WTC11 (cell line): ENCODE results near the gene BEND3. TPM values are rescaled to one million over a fixed set of nuclear protein-coding genes. Genes with fewer than 3 reads are reported as not detected.

ENCODE experiments used
- ATAC-seq: fragments of 200-7000 bp; cut with Tn5 transposase; 2 replicates; pipeline ENCODE4 v1.10.0; 2021; ENCODE audit warnings: mild to moderate bottlenecking, moderate library complexity
- CTCF ChIA-PET: fragments of 300-600 bp; sonication (Branson Sonifier 250); formaldehyde crosslinking; loops from one replicate; lab custom pipeline; 2021; ENCODE audit warnings: antibody characterized with exemption; lab: Charles Lee
- POLR2A ChIA-PET: fragments of 350-600 bp; sonication (Branson Sonifier 250); formaldehyde crosslinking; loops from one replicate; lab custom pipeline; 2021; ENCODE audit warnings: antibody characterized with exemption; lab: Charles Lee
- DNase-seq: peaks from one replicate; pipeline ENCODE4 v3.0.0; 2021; ENCODE audit warnings: low spot score
- H3K27ac Mint-ChIP-seq: 2 replicates; pipeline ENCODE4 v1.8.0; 2021; ENCODE audit warnings: mixed read lengths
- H3K27me3 Mint-ChIP-seq: 2 replicates; pipeline ENCODE4 v1.8.0; 2021; ENCODE audit warnings: low read depth, mild to moderate bottlenecking, moderate library complexity, mixed read lengths
- H3K36me3 Mint-ChIP-seq: 2 replicates; pipeline ENCODE4 v1.8.0; 2021; ENCODE audit warnings: mixed read lengths
- H3K4me1 Mint-ChIP-seq: 2 replicates; pipeline ENCODE4 v1.8.0; 2022; ENCODE audit warnings: mixed read lengths
- H3K4me3 Mint-ChIP-seq: 2 replicates; pipeline ENCODE4 v1.8.0; 2021; ENCODE audit warnings: mild to moderate bottlenecking, moderate library complexity, mixed read lengths
- H3K9me3 Mint-ChIP-seq: 2 replicates; pipeline ENCODE4 v1.8.0; 2021; ENCODE audit warnings: mixed read lengths
- CREM ChIP-seq: sonication (generic); formaldehyde crosslinking; IDR thresholded peaks from 2 replicates; pipeline ENCODE4 v1.8.1; 2022; ENCODE audit warnings: mild to moderate bottlenecking, missing genetic modification reagents, moderate library complexity
- ELF4 ChIP-seq: sonication (generic); formaldehyde crosslinking; IDR thresholded peaks from 2 replicates; pipeline ENCODE4 v1.8.1; 2022; ENCODE audit warnings: low read depth, mild to moderate bottlenecking, moderate library complexity, missing genetic modification reagents
- ESRRA ChIP-seq: sonication (generic); formaldehyde crosslinking; IDR thresholded peaks from 2 replicates; pipeline ENCODE4 v1.8.1; 2022; ENCODE audit warnings: mild to moderate bottlenecking, missing genetic modification reagents, borderline replicate concordance
- FOXP1 ChIP-seq: sonication (generic); formaldehyde crosslinking; IDR thresholded peaks from 2 replicates; pipeline ENCODE4 v1.8.0; 2022; ENCODE audit warnings: missing genetic modification reagents, mild to moderate bottlenecking, moderate library complexity, borderline replicate concordance
- JAZF1 ChIP-seq: fragments of 250-450 bp; sonication (Bioruptor Pico); IDR thresholded peaks from 2 replicates; pipeline ENCODE4 v1.9.0; 2021; ENCODE audit warnings: moderate library complexity, mild to moderate bottlenecking, inconsistent platforms
- OVOL2 ChIP-seq: fragments of 250-450 bp; sonication (Bioruptor Pico); IDR thresholded peaks from 2 replicates; pipeline ENCODE4 v1.9.0; 2021; ENCODE audit warnings: mild to moderate bottlenecking, borderline replicate concordance
- PRRX2 ChIP-seq: fragments of 250-450 bp; sonication (Bioruptor Pico); IDR thresholded peaks from 2 replicates; pipeline ENCODE4 v1.8.0; 2021; ENCODE audit warnings: mild to moderate bottlenecking
- TCF7 ChIP-seq: sonication (generic); formaldehyde crosslinking; IDR thresholded peaks from 2 replicates; pipeline ENCODE4 v1.8.0; 2022; ENCODE audit warnings: mild to moderate bottlenecking, low read depth, missing genetic modification reagents, moderate library complexity
- TEAD4 ChIP-seq: sonication (generic); formaldehyde crosslinking; IDR thresholded peaks from 2 replicates; pipeline ENCODE4 v1.8.0; 2022; ENCODE audit warnings: mild to moderate bottlenecking, missing genetic modification reagents
- ZNF121 ChIP-seq: sonication (generic); formaldehyde crosslinking; IDR thresholded peaks from 2 replicates; pipeline ENCODE4 v1.8.0; 2023; ENCODE audit warnings: missing genetic modification reagents
- ZNF219 ChIP-seq: sonication (generic); formaldehyde crosslinking; IDR thresholded peaks from 2 replicates; pipeline ENCODE4 v1.8.0; 2023; ENCODE audit warnings: missing genetic modification reagents, mild to moderate bottlenecking, borderline replicate concordance
- ZNF671 ChIP-seq: fragments of 250-450 bp; sonication (Bioruptor Pico); IDR thresholded peaks from 2 replicates; pipeline ENCODE4 v1.8.0; 2021; ENCODE audit warnings: mild to moderate bottlenecking
- total RNA-seq: library from RNA; stranded (reverse); gene quantifications from 3 replicates; pipeline ENCODE4 v1.2.3, GENCODE V29; 2021
- TF ChIP-seq, protein P1 (sequence below): fragments of 250-450 bp; sonication (Bioruptor Pico); IDR thresholded peaks from 2 replicates; pipeline ENCODE4 v1.9.0; 2021; ENCODE audit warnings: mild to moderate bottlenecking
- TF ChIP-seq, protein P2 (sequence below): sonication (generic); formaldehyde crosslinking; IDR thresholded peaks from 2 replicates; pipeline ENCODE4 v1.8.1; 2023; ENCODE audit warnings: mild to moderate bottlenecking, moderate library complexity, missing genetic modification reagents
- TF ChIP-seq, protein P3 (sequence below): sonication (generic); formaldehyde crosslinking; IDR thresholded peaks from 2 replicates; pipeline ENCODE4 v1.8.1; 2023; ENCODE audit warnings: mild to moderate bottlenecking, missing genetic modification reagents, moderate library complexity
- TF ChIP-seq, protein P4 (sequence below): fragments of 250-450 bp; sonication (Bioruptor Pico); IDR thresholded peaks from 2 replicates; pipeline ENCODE4 v1.8.0; 2021; ENCODE audit warnings: mild to moderate bottlenecking
- TF ChIP-seq, protein P5 (sequence below): fragments of 250-450 bp; sonication (Bioruptor Pico); IDR thresholded peaks from 2 replicates; pipeline ENCODE4 v1.9.0; 2021; ENCODE audit warnings: mild to moderate bottlenecking, borderline replicate concordance
- TF ChIP-seq, protein P6 (sequence below): fragments of 250-450 bp; sonication (Bioruptor Pico); IDR thresholded peaks from 2 replicates; pipeline ENCODE4 v1.9.0; 2021; ENCODE audit warnings: mild to moderate bottlenecking
- TF ChIP-seq, protein P7 (sequence below): sonication (generic); formaldehyde crosslinking; IDR thresholded peaks from 2 replicates; pipeline ENCODE4 v1.8.0; 2022; ENCODE audit warnings: missing genetic modification reagents

The BEND3 gene
- total RNA-seq, 1 experiment from 2014 or later: 25.4 TPM

DNA sequence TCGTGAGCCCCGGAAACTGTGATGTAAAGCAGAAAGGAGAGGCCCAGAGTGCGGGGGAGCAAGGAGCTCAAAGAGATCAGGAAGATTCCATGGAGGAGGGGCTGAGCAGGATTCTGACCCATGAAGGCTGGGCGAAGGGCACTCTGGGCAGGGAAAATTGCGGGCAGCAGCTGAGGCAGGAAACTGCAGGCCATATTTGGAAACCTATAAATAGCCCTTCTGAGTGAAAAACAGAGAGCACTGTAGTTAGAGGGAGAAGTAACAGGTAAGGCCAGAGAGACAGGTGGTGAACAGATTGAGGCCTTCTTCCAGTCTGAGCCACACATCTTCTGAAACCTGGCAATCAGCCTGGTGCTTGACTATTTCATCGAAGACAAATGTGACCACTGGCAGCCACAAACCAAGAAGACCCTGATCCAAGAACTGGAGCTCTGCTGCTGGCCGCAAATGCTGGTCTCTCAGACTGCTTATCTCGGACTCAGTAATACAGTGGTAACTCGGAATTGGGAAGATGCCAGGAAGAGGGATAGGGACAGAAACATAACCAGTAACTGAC lies 14.1 kb upstream of the BEND3 start:
- ATAC-seq: peak; percentile 7; the same call in 1 of the 2 replicates
- ChIA-PET POLR2A (no interaction called here), CTCF (interaction anchor here (0.5 to 2.0 kb wide), 5 partner anchors 16 to 1698 kb away, joined by 3 to 7 read pairs (median 3); partner anchors contain the start of gene MTRES1)
- Mint-ChIP-seq H3K27ac (peak overlapping the region; percentile 62), H3K36me3 (no peaks in the 10 kb centered on the region), H3K4me1 (peaks cover 45% of the 10 kb centered on the region), H3K9me3 (no peaks in the 10 kb centered on the region), H3K27me3 (no peaks in the 10 kb centered on the region), H3K4me3 (no peak overlapping the region)
- no peak for DNase-seq
- TF ChIP-seq, protein P1, sequence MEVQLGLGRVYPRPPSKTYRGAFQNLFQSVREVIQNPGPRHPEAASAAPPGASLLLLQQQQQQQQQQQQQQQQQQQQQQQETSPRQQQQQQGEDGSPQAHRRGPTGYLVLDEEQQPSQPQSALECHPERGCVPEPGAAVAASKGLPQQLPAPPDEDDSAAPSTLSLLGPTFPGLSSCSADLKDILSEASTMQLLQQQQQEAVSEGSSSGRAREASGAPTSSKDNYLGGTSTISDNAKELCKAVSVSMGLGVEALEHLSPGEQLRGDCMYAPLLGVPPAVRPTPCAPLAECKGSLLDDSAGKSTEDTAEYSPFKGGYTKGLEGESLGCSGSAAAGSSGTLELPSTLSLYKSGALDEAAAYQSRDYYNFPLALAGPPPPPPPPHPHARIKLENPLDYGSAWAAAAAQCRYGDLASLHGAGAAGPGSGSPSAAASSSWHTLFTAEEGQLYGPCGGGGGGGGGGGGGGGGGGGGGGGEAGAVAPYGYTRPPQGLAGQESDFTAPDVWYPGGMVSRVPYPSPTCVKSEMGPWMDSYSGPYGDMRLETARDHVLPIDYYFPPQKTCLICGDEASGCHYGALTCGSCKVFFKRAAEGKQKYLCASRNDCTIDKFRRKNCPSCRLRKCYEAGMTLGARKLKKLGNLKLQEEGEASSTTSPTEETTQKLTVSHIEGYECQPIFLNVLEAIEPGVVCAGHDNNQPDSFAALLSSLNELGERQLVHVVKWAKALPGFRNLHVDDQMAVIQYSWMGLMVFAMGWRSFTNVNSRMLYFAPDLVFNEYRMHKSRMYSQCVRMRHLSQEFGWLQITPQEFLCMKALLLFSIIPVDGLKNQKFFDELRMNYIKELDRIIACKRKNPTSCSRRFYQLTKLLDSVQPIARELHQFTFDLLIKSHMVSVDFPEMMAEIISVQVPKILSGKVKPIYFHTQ (CRISPR knock-in tag): no peak
- no peak for TF ChIP-seq ZNF671 (CRISPR knock-in tag)
- TF ChIP-seq FOXP1: no peak
- TF ChIP-seq TEAD4 (CRISPR knock-in tag): no peak
- no peak for TF ChIP-seq JAZF1 (CRISPR knock-in tag)
- no peak for TF ChIP-seq TCF7 (CRISPR knock-in tag)
- no peak for TF ChIP-seq ELF4 (CRISPR knock-in tag)
- TF ChIP-seq ESRRA (CRISPR knock-in tag): no peak
- TF ChIP-seq OVOL2 (CRISPR knock-in tag): no peak
- TF ChIP-seq, protein P2, sequence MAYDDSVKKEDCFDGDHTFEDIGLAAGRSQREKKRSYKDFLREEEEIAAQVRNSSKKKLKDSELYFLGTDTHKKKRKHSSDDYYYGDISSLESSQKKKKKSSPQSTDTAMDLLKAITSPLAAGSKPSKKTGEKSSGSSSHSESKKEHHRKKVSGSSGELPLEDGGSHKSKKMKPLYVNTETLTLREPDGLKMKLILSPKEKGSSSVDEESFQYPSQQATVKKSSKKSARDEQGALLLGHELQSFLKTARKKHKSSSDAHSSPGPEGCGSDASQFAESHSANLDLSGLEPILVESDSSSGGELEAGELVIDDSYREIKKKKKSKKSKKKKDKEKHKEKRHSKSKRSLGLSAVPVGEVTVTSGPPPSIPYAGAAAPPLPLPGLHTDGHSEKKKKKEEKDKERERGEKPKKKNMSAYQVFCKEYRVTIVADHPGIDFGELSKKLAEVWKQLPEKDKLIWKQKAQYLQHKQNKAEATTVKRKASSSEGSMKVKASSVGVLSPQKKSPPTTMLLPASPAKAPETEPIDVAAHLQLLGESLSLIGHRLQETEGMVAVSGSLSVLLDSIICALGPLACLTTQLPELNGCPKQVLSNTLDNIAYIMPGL: no peak
- no peak for TF ChIP-seq ZNF219 (CRISPR knock-in tag)
- TF ChIP-seq, protein P3, sequence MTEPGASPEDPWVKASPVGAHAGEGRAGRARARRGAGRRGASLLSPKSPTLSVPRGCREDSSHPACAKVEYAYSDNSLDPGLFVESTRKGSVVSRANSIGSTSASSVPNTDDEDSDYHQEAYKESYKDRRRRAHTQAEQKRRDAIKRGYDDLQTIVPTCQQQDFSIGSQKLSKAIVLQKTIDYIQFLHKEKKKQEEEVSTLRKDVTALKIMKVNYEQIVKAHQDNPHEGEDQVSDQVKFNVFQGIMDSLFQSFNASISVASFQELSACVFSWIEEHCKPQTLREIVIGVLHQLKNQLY: no peak
- TF ChIP-seq, protein P4, sequence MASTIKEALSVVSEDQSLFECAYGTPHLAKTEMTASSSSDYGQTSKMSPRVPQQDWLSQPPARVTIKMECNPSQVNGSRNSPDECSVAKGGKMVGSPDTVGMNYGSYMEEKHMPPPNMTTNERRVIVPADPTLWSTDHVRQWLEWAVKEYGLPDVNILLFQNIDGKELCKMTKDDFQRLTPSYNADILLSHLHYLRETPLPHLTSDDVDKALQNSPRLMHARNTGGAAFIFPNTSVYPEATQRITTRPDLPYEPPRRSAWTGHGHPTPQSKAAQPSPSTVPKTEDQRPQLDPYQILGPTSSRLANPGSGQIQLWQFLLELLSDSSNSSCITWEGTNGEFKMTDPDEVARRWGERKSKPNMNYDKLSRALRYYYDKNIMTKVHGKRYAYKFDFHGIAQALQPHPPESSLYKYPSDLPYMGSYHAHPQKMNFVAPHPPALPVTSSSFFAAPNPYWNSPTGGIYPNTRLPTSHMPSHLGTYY (CRISPR knock-in tag): no peak
- TF ChIP-seq, protein P5, sequence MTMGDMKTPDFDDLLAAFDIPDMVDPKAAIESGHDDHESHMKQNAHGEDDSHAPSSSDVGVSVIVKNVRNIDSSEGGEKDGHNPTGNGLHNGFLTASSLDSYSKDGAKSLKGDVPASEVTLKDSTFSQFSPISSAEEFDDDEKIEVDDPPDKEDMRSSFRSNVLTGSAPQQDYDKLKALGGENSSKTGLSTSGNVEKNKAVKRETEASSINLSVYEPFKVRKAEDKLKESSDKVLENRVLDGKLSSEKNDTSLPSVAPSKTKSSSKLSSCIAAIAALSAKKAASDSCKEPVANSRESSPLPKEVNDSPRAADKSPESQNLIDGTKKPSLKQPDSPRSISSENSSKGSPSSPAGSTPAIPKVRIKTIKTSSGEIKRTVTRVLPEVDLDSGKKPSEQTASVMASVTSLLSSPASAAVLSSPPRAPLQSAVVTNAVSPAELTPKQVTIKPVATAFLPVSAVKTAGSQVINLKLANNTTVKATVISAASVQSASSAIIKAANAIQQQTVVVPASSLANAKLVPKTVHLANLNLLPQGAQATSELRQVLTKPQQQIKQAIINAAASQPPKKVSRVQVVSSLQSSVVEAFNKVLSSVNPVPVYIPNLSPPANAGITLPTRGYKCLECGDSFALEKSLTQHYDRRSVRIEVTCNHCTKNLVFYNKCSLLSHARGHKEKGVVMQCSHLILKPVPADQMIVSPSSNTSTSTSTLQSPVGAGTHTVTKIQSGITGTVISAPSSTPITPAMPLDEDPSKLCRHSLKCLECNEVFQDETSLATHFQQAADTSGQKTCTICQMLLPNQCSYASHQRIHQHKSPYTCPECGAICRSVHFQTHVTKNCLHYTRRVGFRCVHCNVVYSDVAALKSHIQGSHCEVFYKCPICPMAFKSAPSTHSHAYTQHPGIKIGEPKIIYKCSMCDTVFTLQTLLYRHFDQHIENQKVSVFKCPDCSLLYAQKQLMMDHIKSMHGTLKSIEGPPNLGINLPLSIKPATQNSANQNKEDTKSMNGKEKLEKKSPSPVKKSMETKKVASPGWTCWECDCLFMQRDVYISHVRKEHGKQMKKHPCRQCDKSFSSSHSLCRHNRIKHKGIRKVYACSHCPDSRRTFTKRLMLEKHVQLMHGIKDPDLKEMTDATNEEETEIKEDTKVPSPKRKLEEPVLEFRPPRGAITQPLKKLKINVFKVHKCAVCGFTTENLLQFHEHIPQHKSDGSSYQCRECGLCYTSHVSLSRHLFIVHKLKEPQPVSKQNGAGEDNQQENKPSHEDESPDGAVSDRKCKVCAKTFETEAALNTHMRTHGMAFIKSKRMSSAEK (CRISPR knock-in tag): no peak
- TF ChIP-seq, protein P6, sequence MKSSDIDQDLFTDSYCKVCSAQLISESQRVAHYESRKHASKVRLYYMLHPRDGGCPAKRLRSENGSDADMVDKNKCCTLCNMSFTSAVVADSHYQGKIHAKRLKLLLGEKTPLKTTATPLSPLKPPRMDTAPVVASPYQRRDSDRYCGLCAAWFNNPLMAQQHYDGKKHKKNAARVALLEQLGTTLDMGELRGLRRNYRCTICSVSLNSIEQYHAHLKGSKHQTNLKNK: no peak
- no peak for TF ChIP-seq PRRX2 (CRISPR knock-in tag)
- TF ChIP-seq, protein P7, sequence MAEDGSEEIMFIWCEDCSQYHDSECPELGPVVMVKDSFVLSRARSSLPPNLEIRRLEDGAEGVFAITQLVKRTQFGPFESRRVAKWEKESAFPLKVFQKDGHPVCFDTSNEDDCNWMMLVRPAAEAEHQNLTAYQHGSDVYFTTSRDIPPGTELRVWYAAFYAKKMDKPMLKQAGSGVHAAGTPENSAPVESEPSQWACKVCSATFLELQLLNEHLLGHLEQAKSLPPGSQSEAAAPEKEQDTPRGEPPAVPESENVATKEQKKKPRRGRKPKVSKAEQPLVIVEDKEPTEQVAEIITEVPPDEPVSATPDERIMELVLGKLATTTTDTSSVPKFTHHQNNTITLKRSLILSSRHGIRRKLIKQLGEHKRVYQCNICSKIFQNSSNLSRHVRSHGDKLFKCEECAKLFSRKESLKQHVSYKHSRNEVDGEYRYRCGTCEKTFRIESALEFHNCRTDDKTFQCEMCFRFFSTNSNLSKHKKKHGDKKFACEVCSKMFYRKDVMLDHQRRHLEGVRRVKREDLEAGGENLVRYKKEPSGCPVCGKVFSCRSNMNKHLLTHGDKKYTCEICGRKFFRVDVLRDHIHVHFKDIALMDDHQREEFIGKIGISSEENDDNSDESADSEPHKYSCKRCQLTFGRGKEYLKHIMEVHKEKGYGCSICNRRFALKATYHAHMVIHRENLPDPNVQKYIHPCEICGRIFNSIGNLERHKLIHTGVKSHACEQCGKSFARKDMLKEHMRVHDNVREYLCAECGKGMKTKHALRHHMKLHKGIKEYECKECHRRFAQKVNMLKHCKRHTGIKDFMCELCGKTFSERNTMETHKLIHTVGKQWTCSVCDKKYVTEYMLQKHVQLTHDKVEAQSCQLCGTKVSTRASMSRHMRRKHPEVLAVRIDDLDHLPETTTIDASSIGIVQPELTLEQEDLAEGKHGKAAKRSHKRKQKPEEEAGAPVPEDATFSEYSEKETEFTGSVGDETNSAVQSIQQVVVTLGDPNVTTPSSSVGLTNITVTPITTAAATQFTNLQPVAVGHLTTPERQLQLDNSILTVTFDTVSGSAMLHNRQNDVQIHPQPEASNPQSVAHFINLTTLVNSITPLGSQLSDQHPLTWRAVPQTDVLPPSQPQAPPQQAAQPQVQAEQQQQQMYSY: no peak
- TF ChIP-seq ZNF121 (CRISPR knock-in tag): no peak
- no peak for TF ChIP-seq CREM
